ENCODE measurements around the gene SLC39A1.
A peak's percentile ranks its signal among the peaks of the same experiment; 100 is the strongest.
"Not testable (repeated sequence)": the region's sequence is repeated elsewhere in the genome, so short reads cannot be mapped to it uniquely, and the experiment has no call there.

SLC39A1 gene, protein sequence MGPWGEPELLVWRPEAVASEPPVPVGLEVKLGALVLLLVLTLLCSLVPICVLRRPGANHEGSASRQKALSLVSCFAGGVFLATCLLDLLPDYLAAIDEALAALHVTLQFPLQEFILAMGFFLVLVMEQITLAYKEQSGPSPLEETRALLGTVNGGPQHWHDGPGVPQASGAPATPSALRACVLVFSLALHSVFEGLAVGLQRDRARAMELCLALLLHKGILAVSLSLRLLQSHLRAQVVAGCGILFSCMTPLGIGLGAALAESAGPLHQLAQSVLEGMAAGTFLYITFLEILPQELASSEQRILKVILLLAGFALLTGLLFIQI

DNA sequence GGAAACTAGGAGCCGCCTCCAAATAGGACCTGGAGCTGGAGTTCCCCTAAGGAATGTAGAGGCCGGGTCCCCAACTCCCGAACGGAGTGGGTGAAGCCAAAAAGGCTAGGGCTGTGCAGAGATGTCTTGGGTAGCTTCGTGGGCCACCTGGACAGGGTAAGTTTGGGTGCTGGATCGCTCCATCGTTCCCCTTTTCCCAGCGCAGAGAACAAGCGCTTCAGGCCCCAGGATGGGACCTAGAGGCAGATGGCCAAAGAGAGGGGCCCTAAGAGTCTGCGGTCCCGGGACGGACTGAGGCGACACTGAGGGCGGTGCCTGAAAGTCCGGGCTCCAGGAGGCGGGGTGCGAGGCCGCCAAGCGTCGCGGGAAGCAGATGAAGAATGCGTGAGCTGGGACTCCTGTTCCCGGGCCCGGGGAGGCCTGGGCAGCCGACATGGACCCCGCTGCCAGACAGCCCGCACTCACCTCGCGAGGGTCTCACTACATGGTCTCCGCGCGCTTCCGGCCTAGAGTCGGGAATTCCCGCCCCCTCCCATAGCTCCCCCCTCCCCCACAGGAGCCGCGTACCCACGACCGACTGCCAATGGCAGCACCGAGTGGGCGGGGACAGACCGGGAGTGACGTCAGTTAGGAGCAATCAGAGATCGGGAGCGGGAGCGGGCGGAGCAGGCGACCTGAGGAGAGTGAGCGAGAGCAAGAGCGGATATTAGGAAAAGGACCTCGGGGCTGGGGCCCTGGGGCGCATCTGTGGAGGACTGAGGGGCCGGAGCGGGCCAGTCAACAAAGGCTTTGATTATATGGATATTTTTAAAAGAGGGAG lies at the start of gene SLC39A1:
Gene SLC39A1 (minus strand): TSS at position 508 of the 820 bp plus-strand sequence. CDS start 822 bp downstream, outside the sequence.
- peak; percentile 81 to 92 for DNase-seq (ENCODE audit: low read depth in 2 of 2)

DNA sequence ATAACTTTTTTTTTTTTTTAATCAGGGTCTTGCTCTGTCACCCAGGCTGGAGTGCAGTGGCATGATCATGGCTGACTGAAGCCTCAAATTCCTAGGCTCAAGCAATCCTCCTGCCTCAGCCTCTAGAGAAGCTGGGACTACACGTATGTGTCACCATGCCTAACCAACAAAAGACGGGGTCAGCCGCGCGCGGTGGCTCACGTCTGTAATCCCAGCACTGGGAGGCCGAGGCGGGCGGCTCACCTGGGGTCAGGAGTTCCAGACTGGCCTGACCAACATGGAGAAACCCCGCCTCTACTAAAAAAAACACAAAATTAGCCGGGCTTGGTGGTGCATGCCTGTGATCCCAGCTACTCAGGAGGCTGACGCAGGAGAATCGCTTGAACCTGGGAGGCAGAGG lies 49.2 kb upstream of the SLC39A1 start:
- not testable (repeated sequence) for DNase-seq (ENCODE audit: low read depth in 2 of 2)

DNA sequence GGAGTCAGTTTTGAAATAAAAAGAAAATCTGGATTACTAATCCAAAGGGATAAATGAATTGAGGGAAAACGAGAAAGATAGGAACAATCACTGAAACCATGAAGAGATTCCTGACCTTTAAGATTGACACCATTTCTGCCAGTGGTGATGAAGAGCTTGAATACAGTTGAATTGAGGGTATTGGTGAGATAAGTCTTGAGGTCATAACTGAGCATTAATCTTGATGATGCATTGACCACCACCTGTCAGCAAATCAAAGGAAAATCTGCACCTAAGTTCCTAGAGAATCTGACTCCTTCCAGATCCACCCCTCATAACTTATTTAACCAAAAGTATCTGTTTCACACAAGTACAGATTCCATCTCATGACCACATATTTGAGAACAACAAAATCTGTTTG lies 48.8 kb upstream of the SLC39A1 start:
- DNase-seq (ENCODE audit: low read depth in 2 of 2) = no peak

DNA sequence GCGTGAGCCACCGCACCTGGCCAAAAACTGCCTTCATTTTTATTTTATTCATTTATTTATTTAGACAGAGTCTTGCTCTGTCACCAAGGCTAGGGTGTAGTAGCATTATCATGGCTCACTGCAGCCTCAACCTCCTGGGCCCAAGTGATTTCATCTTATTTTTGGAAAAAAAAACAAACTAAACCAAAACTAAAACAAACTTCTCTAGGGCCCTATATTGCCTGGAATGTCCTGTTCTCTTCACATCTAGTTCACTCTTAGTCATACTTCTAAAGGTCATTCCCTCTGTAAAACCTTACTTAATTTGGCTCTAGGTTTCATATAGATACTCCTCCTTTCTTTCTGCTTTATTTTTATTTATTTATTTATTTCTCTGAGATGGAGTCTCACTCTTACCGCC lies 42.8 kb upstream of the SLC39A1 start:
- DNase-seq (ENCODE audit: low read depth in 2 of 2) = no peak

DNA sequence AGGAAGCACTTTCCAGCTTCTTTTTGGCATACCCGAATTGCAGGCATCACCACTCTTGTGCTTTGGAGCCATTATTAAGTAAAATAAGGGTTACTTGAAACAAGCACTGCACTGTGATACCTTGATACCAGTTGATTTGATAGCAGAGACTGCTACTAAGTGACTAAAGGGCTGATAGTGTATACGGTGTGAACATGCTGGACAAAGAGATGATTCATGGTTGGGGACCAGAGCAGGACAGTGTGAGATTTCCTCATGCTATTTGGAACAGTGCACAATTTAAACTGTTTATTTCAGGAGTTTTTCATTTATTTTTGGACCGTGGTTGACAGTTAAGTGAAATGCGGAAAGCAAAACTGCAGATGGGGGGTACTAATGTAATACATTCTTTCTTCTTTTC lies 37.1 kb upstream of the SLC39A1 start:
- no peak for DNase-seq (ENCODE audit: low read depth in 2 of 2)

DNA sequence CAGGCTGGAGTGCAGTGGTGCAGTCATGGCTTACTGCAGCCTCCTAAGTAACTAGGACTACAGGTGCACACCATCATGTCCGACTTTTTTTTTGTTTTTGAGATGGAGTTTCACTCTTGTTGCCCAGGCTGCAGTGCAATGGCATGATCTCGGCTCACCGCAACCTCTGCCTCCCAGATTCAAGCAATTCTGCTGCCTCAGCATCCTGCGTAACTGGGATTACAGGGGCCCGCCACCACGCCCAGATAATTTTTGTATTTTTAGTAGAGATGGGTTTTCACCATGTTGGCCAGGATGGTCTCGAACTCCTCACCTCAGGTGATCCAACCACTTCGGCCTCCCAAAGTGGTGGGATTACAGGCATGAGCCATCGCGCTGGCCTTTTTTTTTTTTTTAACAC lies 33.5 kb upstream of the SLC39A1 start:
- DNase-seq (ENCODE audit: low read depth in 2 of 2) = not testable (repeated sequence)

DNA sequence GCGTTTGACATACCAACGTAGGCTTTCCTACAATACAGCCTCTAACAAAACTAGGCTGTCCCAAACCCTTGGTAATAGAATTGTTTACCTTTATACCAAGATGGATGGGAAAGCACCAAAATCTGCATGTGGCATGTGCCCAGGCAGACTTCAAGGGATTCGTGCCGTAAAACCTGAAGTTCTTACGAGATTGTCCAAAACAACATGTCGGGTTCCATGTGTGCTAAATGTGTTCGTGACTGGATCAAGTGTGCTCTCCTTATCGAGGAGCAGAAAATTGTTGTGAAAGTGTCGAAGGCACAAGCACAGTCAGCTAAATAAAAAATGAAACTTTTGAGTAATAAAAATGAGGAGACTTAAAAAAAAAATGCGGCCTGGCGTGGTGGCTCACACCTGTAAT lies 32.3 kb upstream of the SLC39A1 start:
- no peak for DNase-seq (ENCODE audit: low read depth in 2 of 2)

DNA sequence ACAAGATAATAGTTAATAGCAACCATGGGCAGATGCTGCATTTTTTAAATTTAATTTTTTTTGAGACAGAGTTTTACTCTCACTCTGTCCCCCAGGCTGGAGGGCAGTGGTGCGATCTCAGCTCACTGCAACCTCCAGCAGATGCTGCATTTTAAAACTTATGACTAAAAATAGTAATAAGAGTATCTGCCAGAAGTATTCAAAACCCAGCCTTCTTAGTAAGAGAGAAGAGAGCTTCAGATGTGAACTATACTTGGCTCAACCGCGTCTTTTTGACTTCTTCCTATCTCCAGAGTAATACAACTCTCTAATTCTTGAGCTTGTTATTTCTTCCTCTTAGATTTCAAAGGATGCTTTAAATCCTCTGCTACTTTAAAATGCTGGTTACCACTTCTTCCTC lies 31.9 kb upstream of the SLC39A1 start:
- DNase-seq (ENCODE audit: low read depth in 2 of 2) = no peak

DNA sequence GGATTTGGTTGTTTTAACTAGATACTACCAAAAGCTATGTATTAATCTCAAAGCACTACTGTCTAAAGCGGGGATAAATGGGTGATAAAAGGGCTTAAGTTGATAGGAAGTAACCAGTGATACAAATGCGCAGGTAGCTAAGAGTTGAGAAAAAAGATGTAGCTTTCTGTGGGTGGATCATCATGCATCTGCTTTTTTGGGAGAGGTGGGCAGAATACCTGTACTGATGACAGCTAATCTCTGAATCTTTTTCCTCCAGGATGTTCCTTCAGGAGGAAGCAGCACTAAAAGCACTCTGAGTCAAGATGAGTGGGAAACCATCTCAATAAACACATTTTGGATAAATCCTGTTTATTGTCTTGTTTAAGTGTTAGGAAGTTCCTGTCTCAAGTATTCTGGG lies 28.5 kb upstream of the SLC39A1 start:
- DNase-seq (ENCODE audit: low read depth in 2 of 2) = no peak

DNA sequence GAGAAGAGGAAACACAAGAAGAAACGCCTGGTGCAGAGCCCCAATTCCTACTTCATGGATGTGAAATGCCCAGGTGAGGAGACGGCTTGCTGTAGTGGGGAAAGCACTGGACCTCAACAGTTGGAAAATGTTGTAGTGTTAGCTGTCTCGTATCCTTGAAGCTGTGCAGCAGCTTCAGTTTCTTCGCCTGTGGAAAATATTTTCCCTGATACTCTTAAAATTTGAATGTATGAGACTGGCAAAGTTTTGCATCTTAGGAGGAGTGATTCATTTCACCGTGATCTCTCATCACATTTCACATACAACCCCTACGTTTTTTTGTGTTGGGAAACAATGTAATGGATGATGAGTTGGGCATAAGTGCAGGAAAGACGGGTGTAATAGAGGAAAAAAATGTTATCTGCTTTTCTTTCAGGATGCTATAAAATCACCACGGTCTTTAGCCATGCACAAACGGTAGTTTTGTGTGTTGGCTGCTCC lies 27.9 kb upstream of the SLC39A1 start:
- DNase-seq (ENCODE audit: low read depth in 2 of 2) = no peak

DNA sequence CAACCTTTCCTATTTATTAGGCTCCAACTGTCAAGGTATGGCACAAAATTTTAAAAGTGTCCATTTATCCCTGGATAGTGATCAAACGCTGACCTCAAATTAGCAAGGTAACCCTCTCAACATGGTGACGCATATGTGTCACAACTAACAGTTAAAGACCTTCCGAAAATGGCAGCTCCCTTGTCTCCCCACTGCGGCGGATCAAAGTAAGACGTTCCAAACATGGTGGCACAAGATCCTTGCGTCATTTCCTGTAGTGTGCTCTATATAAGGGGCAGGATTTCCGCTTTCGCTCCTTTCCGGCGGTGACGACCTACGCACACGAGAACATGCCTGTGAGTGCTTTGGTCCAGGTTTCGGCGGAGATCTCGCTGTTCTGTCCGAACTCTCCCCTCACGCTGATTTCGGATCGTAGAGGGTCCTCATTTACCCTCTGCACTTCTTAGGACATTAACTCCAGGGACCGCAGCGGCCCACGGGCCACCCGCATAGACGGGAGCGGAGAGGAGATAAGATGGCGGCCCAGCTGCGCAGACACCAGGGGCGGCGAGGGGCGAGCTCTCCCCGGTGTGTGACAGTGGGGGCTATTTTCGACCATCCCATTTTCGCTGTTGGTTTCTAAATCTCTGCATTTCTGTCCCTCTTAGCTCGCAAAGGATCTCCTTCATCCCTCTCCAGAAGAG lies 27.3 kb upstream of the SLC39A1 start, which contains the start of gene RPS27:
Gene RPS27 (plus strand): TSS at position 295 of the 683 bp plus-strand sequence. CDS start 35 bp downstream, at position 330.
- peak; percentile 67 to 71 for DNase-seq (ENCODE audit: low read depth in 2 of 2)

DNA sequence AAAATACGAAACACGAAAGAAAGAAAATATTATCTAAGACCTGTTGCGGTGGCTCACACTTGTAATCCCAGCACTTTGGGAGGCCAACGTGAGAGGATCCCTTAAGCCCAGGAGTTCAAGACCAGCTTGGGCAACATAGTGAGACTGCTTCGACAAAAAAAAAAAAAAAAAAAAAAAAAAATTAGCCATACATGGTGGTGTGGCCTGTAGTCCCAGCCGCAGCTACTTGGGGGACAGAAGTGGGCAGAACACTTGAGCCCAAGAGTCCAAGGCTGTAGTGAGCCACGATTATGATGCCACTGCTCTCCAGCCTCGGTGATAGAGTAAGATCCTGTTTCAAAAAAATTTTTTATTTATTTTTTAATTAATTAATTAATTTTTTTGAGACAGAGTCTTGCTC lies 24.3 kb upstream of the SLC39A1 start:
- no peak for DNase-seq (ENCODE audit: low read depth in 2 of 2)

DNA sequence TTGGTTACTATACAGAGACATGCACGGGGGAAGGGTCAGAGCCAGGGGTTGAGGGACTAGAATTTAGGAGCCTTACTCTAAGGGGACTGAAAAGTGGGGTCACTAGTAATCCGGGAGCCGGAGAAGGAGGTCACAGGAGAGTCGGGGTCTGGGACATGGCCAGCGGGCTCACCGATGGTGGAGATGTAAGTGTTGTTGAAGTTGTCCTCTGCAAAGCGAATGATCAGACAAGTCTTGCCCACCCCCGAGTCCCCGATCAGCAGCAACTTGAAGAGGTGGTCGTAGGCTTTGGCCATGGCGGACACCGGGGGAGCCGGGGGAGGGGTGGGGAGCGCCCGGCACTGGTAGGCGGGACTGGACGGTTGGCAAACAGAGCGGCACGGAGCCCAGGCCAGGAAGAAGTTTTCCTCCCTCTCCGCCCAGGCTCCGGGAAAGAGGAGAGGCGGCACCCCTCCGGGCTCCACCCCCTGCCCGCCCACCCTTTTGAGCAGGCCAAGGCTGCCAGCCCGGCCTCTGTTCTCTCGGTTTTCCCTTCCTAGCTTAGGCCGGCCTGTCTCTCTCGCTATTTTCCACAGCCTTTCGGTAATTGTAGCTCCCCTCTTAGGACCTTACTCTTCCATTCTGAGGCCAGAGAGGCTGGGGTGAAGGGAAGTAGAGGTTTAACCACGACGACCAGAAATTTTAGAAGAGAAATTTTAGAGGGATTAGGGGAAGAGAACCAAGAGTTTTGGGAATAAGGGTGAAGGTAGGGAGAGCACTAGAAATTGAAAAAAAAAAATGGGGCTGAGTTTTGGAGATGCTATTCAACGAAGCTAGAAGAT lies 22.8 kb upstream of the SLC39A1 start, which contains the start of gene RAB13:
Gene RAB13 (minus strand): TSS at position 399 of the 821 bp plus-strand sequence. CDS start 103 bp downstream, at position 296.
- no peak for DNase-seq (ENCODE audit: low read depth in 2 of 2)

DNA sequence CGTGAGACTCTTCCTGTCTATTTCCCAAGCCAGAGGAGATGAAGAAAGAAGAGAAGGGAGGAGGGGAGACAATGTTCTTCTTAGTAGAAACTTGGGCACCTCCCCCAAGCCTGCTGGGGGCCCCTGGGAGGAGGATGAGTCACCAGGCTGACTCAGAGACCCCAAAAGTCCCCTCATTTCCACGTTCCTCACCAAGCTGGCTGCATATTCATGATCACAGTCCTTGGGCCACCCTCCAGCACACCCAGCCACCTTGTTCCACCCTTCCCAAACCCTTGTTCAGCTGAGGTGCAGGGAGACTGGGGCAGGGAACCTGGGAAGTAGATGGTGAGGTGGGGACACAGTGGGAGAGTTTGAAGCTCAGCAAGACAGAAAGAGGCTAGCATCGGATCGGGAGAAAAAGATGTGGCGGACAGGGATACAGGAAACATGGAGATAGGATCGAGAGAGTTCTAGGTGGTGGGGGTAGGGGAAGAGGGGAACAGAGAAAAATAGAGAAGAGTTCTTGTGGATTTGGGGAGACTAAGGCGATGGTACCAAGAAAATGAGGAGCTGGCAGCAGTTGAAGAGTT lies 22.1 kb upstream of the SLC39A1 start:
- no peak for DNase-seq (ENCODE audit: low read depth in 2 of 2)

DNA sequence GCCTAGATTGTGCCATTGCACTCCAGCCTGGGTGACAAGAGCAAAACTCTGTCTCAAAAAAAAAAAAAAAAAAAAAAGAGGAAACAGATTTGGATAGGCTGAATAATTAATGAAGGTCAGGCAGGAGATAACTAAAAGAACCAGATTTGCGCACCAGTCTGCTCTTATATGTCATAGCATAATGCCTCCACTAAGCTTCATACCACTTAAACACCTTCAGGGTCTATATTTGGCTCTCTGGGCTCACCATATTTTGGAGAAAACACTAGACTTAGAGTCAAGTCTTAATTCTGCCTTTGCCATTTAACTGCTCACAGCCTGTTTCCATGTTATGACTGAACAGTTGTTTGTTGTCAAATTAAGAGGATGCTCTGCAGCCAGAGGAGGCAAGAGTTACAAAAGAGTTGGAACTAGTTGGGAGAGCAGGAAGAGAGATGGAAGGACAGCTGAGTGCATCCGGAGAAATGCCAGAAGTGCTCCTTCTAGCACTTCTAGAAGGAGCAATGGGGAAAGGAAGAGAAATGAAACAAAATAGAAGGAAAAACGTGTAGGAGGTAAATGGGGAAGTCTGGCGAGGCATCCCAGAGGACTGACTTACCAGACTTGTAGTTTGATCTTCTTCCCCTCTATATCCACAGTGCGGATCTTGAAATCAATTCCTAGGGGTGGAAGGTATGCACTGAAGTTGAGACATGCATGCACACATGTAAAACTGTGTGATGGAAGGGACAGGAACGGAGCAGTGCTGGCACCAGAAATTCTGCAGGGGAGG lies 21.0 kb upstream of the SLC39A1 start:
- DNase-seq (ENCODE audit: low read depth in 2 of 2) = no peak

DNA sequence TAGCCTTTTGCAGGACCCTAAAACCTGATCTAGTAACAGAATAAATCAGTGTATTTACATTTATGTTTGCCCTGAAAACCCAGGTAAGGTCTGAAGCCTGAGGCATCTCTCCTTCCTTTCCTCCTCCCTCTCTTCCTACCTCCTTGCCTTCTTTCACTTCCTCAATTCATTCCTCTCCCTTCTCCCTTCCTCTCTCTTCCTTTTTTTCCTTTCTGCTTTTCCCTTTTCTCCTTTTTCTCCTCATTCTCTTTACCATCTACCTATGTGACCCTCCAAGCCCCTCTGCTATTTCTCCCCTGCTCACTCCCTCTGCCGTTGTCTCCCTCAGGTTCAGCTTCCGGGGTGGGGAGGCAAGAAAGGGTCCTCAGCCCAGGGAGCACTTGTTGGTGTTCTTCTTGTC lies 18.4 kb upstream of the SLC39A1 start:
- DNase-seq (ENCODE audit: low read depth in 2 of 2) = not testable (repeated sequence)

DNA sequence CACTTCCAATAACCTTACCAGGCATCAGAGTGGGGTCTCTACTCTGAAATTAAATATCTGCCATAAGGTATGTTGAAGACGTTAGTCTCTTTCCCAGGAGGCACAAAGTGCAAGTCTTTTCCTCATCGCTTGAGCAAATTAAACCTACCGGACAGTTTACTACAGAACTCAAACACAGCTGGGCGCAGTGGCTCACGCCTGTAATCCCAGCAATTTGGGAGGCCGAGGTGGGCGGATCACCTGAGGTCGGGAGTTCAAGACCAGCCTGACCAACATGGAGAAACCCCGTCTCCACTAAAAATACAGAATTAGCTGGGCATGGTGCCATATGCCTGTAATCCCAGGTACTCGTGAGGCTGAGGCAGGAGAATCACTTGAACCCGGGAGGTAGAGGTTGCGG lies 15.8 kb upstream of the SLC39A1 start:
- not testable (repeated sequence) for DNase-seq (ENCODE audit: low read depth in 2 of 2)

DNA sequence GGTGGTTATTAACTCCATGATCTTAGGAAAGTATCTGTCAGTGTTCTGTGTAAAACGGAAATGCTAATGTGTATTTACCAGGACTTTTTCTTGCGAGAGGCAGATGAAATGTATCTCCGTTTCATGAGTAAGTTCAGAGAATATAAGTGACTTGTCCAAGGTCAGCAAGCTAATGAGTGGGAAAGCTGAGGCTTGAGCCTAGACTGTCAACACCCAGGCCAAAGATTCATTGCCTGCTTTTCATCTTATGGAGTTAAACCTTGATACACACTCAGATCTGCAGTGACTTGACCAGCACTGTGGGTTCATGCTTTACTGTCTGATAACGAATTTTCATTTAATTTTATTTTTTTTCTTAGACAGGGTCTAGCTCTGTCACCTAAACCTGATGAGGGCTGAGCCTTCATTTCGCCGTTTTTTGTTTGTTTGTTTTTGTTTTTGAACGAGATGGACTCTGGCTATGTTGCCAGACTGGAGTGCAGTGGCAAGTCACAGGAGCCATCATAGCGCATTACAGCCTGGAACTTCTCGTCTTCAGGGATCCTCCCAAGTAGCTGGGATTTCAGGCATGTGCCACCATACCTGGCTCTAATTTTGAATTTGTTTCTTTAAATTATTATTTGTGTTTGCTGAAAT lies 15.1 kb upstream of the SLC39A1 start:
- DNase-seq (ENCODE audit: low read depth in 2 of 2) = no peak

All from stimulated activated CD8-positive, alpha-beta memory T cell treated with anti-CD3 and anti-CD28 coated beads, Interleukin-7, amount 100 ng/mL, for 1 hour (primary cell).